Hepatic stellate cell (primary cell): ENCODE data around the gene KAT2A.
A peak's percentile ranks its signal among the peaks of the same experiment; 100 is the strongest.
"Not testable (repeated sequence)": the region's sequence is repeated elsewhere in the genome, so short reads cannot be mapped to it uniquely, and the experiment has no call there.

ENCODE experiments used
- DNase-seq: peaks from one replicate; pipeline ENCODE4 v3.0.0; 2011; ENCODE audit warnings: low spot score

The KAT2A gene

DNA sequence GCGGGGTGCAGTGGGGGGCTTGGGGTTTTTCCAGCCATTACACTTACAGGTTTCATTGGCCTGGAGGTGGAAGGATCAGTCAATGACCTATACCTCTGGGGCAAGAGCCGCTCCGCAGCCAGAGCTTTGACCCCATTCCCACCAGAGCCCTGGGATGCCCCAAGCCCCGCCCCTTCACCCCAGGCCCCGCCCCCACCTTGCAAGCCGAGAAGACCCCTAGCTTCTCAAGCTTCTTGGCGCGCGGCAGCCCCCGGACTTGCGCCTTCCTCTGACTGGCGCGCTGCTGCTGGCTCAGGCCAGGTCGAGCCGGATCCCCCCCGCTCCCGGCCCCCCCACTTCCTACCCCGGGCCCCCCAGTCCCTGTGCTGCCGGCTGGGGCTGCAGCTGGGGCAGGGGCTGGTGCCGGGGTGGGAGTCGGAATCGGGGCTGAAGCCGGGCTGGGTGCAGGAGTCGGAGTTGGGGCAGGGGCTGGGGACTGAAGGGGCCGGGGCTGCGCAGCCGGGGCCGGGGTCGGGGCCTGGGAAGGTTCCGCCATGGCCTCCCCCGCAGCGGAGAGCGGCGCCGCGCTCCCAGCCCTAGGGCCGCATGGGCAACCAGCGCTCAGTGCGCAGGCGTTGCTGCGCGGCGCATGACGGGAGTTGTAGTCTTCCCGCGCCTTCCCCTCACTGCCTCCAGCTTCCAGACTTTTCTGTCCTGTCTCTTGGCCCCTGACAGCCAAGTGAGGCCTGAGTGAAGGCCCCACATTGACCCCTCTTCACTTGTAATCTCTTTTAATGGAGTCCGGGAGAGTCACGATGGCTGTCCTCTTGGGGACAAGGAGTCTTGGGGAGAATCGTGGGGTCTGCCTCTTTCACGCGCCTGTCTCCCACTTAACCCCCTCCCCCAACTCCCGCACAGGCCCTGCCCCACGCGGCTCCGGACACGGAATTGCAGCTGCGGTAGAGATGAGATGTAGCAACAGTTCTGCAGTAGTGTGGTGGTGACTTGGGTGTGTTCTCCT, at the start of gene KAT2A:
KAT2A (minus strand) TSS at position 598 of the 1,000 bp plus-strand sequence; CDS start at position 535, 63 bp downstream.
- DNase-seq, result peak; percentile 98

DNA sequence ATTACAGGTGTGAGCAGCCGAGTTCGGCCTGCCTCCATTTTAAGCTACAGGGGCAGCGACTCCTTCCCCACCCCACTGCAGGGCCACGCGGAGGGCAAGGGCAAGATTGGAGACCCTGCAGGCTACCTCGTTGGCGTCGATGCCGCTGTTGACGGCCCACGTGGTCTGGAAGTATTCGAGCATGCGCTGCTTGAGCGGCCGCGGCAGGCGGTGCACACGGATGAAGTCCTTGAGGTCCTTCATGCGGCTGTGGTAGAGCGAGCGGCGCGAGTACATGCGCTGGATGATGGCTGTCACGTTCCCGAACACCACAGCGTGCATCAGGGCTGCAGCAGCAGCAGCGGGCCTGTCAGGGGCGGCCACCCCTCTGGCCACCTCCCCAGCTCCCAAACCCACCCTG, 48.2 kb upstream of the KAT2A start:
- no peak for DNase-seq

DNA sequence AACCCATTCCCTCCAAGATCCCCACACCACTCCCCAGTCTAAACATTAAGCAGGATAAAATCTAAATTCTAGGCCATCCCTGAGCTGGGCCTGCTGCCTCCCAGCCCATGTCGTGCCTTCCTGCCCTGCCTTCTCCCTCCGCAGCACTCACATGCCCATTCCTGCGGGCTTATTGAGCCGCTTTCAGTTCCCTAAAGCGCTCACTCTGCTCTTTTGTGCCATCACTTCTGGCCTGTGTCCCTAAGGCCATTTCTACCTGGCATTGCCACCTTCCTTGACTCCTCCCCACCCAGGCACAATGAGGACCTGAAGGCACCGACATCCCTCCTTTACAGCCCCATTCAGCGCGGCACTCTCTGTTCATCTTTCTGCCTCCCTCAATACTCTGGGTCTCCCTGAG, 46.6 kb upstream of the KAT2A start:
- no peak for DNase-seq

DNA sequence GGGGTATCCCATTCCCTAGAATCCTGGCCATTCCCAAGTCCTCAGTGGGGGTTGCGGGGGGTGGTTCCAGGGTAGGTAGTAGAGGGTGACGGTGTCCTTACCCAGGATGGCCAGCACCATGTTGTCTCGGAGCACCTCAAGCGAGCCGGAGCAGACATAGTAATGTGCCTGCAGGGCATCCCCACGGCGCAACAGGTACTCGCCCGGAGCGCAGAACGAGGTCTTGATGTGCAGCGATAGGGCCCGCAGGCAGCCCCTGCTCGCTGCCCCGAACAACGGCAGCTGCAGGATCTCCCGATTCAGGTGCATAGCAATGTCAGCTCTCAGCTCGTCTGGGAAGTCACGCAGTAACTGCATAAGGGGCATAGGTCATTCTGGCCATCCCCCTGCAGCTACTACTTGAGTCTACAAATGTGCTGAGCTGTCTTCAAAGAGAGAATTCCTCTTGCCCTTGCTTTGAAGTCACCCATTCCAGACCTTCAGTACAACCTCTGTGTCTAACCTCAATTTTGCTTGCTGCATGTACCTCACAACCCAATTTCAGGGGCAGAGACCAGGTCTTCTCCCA, 45.1 kb upstream of the KAT2A start:
- no peak for DNase-seq

DNA sequence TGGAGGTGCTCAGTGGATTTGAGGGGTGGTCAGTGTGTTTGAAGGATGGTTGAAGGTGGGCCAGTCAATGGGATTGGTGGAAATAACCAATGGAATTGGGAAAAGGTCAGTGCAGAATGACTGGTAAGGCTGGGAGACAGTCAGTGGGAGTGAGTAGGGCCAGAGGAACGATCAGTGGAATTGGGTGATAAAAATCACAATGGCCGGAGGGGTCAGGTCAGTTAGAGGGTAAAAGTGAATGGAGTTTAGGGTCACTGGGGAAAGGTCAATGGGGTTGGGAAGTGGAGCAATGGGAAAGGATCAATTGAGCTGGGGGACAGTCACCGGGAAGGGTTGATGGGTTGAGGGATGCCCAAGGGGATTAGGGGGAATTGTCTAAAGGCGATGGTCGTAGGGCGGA, 44.6 kb upstream of the KAT2A start:
- DNase-seq, result no peak

DNA sequence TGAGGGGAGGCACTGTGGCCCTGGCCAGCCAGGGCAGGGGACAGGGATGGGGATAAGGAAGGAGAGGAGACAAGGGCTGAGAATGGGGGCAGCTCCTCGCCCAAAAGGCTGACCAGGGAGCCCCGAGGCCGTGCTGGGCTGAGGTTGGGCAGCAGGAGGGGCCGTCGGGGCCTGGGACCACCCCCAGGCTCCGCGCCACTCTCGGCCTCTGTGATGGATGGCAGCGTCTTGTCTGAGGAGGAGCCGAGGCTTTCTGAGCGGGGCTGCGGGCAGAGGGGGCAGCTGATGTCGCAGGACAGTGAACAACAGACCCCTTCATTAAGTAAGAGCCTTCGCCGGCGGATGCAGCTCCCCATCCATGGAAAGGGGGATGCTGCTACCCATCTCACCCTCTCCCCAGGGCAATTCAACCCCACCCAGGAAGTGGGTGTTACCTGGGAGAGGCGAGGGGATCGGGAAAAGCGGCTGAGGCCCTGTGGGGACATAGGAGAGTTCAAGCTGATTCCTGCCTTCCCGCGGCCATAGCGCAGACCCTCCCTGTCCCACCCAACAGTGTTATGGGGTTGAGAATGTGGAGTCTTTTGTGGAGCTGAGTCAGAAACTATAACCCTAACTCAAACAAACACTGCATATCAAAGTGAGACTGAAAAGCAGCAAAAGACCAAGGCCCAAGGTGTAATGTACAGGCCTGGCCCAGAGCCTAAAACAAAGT, 42.7 kb upstream of the KAT2A start:
- no peak for DNase-seq

DNA sequence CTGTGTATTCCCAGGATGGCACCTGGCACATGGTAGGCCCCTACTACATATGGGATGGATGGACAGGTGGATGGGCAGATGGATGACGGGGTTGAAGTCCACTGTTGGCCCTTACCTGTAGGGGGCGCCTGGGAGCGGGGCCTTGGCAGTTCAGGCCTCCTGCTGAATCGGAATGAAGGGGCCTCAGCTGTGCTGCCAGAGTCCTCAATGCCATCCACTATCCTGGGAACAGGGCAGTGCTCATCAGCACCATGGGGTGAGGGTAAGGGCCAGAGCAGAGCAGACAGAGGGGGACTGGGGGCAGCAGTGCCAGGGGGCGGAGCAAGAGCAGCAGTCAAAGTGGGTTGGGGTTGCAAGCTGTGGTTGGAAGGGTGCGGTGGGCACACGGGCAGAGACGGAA, 41.9 kb upstream of the KAT2A start:
- DNase-seq, result no peak

DNA sequence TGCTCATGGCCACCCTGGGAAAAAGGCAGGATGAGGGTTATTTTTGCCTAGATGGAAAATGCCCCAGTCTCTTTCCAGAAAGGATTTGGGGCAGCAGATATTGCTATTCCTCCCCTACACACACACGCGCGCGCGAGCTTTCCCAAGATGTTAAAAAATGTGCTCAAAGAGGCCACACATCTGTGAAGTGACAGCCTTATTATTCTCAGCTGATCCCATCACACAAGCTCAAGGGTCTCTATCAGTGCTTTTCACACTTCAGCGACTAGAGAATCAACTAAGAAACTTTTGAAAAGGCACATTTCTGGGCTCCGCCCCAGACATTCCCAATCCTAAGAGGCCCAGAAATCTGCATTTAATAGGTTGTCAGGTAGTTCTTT, 39.4 kb upstream of the KAT2A start:
- DNase-seq, result no peak

DNA sequence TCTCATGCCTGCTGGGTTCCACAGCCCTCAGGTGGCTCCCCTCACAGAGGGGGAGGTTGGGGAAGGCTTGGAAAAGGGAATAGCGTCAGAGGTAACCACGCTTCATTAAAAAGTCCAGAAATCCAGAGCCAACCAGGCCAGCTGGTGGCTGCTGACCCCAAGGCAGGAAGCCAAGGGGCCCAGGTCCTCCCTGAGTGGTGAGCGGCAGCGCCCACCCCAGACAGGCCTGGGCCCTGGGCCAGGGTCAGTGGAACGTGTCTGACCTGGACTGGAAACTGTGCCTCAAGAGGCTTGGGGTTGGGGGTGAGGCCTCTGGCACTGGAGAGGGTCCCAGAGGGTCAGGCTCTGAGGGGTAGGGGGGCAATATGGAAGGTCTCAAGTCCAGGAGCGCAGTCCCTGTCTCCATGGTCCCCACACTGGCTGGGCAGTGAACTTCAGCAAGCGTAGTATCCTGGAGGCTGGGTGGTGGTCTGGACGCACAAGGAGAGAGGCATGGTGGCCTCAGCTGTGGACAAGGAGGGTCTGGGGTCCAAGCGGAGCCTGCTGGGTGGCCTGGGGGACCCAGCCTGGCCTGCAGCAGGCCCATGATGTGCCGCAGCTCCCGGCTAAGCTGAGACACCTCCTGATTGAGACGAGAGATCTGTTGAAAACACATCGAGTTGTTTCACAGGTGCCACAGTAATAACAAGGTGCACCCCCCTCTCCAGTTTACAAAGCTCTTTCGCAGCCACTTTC, 38.8 kb upstream of the KAT2A start:
- DNase-seq, result no peak

DNA sequence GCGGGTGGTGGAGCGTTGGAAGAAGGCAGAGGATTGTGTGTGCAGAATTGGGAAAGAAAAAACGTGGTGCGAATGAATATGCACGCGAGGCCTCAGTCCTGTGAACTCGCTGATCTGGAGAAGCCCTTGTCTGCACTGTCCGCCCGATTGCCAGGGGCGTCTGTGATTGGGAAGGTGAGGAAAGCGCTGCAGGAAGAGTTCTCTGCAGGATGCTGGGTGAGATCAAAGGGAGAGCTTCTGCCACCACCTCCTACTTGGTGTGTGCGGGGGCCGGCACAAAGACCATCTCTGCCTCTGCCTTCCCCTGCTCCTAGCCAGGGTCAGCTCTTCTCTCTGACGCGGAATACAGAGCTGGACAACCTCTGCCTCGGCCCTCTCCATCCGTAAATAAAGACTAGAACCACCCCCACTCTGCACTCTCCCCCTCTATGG, 34.5 kb upstream of the KAT2A start:
- no peak for DNase-seq

DNA sequence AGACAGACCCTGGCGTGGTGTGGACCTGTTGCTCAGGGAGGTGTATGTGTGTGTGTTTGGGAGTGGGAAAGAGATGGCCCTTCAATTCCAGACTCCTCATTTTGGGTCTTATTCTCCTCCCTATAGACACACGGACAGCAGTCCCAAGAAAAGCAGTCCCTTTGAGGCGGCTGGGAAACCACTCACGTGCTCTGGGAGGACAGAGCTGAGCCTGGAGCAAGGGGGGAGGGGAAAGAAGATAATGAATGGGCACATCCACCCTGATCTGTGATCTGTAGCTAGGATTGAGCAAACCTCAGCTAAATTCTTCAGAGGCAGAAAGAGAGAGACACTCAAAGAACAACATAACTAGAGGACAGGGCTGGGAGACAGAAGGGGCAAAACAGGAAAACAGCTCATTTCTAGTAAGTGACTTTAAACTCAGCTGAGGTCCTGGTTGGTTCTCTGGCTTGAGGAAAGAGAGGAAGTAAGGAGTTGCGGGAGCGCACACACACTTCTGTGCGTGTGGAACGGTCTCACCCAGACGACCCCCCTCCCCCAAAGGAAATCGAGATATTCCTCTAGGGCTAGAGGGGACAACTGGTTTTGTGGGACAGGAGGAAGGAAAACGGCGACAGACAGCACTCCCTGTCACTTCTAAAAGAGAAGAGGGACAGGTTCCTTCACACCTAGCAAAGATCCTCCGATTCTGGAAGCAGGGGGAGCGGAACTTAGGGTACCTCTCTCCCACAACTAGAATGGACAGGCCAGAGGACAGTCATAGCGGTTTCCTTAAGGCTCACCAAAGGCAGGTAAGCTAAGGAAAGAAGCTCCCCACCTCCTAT, 33.0 kb upstream of the KAT2A start:
- DNase-seq, result no peak

DNA sequence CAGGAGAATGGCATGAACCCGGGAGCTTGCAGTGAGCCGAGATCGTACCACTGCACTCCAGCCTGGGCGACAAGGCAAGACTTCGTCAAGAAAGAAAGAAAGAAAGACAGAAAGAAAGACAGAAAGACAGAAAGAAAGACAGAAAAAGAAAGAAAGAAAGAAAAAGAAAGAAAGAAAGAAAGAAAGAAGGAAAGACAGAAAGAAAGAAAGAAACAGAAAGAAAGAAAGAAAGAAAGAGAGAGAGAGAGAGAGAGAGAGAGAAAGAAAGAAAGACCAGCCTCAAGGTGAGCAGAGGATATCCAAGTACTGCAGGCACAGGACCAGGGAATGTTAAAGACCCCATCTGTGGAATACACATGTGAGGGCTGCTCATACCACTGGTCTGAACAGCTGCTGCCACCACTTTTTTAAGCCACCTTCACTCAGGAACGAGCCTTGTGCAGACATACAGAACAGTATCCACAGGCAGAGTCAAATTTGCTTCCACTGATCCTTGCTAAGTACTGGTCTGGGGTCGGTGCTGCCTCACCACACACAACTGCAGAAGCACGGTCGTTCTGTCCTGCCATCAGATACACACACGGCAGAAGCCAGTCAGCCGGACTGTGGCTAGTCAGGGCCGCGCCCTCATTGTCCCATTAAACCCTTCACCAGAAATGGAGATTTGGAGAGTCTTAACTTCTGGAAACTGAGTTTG, 25.9 kb upstream of the KAT2A start:
- DNase-seq, result no peak

DNA sequence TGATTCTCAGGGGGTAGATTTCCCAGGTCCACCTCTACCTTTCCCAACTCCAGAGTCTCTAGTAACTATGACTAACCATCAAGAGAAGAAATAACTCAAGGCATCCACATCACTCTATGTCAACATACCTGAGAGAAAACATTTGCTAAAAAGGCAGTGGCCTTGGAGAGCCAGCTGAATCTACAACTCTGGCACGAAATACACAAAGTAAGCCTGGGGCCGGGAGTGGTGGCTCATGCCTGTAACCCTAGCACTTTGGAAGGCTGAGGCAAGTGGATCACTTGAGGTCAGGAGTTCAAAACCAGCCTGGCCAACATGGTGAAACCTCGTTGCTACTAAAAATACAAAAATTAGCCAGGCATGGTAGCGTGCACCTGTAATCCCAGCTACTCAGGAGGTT, 22.0 kb upstream of the KAT2A start:
- not testable (repeated sequence) for DNase-seq

DNA sequence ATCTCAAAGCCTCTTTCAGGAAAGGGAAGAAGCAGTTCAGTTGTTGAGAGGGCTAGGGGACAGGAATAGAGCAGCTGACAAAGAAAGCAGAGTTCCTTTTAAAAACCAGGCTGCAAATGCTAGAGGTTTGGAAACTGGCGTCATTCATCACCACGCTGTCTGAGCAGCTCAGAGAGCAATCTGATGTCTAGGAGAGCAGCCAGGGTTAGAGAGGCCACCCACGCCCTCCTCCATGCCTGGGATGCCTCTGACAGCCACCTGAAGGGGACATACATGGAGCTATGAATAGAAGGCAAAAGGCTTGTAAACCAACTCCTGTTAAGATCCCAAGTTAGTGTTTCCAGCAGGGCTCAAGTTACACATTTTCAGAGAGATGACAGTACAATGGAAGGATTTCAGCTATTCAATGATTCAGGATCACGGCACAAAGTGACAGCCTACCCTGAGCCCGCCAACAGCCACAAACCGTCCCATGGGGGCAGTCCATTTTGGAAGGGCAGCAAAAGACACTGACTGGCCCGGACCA, 21.3 kb upstream of the KAT2A start:
- peak; percentile 65 for DNase-seq

DNA sequence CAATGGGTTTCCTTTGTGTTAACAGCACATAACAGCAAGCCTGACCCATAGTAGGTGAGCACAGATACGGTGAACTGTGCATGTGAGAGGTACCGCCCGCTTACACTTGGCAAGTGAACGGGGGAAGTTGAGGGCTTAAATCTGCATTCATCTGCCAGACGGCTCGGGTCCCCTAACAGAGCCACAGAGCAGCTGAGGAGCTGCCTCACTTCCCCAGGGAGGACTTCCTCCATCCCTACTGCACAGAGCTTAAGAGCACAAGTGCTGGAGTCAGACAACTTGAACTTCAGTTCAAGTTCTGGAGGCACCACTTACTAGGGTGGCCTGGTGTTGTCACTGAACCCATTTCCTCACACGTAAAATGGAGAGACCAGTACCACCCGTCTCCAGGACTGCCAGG, 20.2 kb upstream of the KAT2A start:
- no peak for DNase-seq

DNA sequence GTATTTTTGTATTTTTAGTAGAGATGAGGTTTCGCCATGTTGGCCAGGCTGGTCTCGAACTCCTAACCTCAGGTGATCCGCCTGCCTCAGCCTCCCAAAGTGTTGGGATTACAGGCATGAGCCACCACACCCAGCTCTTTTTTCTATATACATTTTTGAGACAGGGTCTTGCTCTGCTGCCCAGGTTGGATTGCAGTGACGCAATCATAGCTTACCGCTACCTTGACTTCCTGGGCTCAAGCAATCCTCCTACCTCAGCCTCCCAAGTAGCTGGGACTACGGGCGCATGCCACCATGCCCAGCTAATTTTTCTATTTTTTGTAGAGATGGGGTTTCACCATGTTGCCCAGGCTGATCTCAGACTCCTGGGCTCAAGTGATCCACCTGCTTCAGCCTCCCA, 19.5 kb upstream of the KAT2A start:
- DNase-seq, result not testable (repeated sequence)

DNA sequence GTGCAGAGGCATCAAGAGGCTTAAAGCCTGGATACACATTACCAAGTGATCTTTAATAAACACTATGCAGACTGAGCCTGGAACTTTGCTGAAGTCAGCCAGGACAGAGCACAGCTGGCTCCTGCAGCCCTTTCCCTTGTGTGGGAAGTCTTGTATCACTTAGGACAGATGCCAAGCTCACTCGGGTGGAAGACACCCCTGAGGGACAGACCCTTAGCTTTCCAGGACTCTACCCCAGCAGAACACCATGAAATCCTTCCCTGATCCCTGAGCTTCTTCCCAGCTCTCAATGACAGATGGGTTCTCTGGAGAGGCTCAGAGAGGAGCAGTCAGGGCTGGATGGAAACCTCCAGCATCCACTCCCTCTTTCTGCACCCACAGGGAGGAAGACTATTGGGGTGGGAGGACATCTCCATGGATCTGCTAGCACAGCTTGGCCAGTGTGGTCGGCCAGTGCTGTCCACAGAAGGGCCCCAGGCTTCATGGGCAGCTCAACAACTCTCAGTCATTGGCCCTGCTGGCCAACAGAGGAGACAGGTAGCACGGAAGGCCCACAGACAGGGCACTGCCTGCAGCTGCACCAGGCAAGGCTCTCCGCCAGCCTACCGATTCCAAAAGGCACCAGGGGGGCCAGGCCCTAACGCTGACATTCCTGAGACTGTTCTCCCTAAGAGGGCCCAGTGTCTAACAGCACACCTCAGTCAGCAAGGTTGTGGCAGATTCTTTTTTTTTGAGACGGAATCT, 17.8 kb upstream of the KAT2A start:
- DNase-seq, result no peak

DNA sequence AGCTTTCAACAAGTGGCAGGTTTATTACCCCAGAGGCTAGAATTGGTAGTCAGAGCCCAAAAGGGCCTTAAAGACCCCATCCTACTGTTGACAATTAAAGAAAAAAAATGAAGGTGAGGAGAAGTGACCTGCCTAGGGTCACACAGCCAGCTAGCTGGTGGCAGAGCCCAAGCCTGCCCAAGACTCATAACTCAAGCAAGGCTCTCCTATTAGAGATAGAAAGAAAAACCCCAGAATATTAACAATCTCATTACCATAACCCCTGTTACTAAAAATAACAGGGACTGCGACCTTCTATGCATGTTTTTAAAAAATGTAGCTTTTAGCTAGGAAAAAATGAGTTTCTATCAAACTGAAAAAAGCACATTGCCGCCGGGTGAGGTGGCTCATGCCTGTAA, 15.5 kb upstream of the KAT2A start:
- no peak for DNase-seq
